Stromal cell of bone marrow (primary cell): ENCODE measurements around the gene SUN2.
A peak's percentile ranks its signal among the peaks of the same experiment; 100 is the strongest.

Experiments used
- DNase-seq: peaks from one replicate; pipeline ENCODE4 v3.0.0-alpha.2; 2012; ENCODE audit warnings: low read depth

Gene SUN2

GRCh38 chr22:38715852-38716251 lies 39.9 kb downstream of the SUN2 start:
- no peak for DNase-seq

GRCh38 chr22:38715176-38715764 lies 40.5 kb downstream of the SUN2 start:
- no peak for DNase-seq

- no peak for DNase-seq
Observed at GRCh38 chr22:38713921-38714320, 41.9 kb downstream of the SUN2 start.

GRCh38 chr22:38712486-38713207 lies 43.2 kb downstream of the SUN2 start:
- DNase-seq: no peak

- no peak for DNase-seq
Observed at GRCh38 chr22:38710866-38711265, 44.9 kb downstream of the SUN2 start.

- no peak for DNase-seq
Observed at GRCh38 chr22:38710351-38710750, 45.4 kb downstream of the SUN2 start.

- DNase-seq: no peak
Observed at GRCh38 chr22:38709306-38709705, 46.5 kb downstream of the SUN2 start.

GRCh38 chr22:38707984-38708383 lies 47.8 kb downstream of the SUN2 start:
- DNase-seq: no peak

- DNase-seq: no peak
Observed at GRCh38 chr22:38707346-38707745, 48.5 kb downstream of the SUN2 start.

- DNase-seq: no peak
Observed at GRCh38 chr22:38706901-38707195, 49.0 kb downstream of the SUN2 start.

GRCh38 chr22:38706101-38706900 lies 49.5 kb downstream of the SUN2 start:
- no peak for DNase-seq

GRCh38 chr22:38705235-38706100 lies 50.3 kb downstream of the SUN2 start, which contains the start of gene GTPBP1:
TSS of gene GTPBP1 (plus strand) at chr22:38705944. CDS start at chr22:38705956, 12 bp downstream.
- DNase-seq: peak; percentile 100

- DNase-seq: no peak
Observed at GRCh38 chr22:38704654-38705234, 51.1 kb downstream of the SUN2 start.

GRCh38 chr22:38700789-38701628 lies 54.8 kb downstream of the SUN2 start, which contains the start of gene JOSD1:
TSS of gene JOSD1 (minus strand) at chr22:38700943. CDS start at chr22:38699987, 956 bp downstream.
- peak; percentile 86 for DNase-seq

- no peak for DNase-seq
Observed at GRCh38 chr22:38700270-38700788, 55.5 kb downstream of the SUN2 start.

GRCh38 chr22:38699784-38700183 lies 56.0 kb downstream of the SUN2 start:
- DNase-seq: no peak

GRCh38 chr22:38699143-38699542 lies 56.7 kb downstream of the SUN2 start:
- no peak for DNase-seq

GRCh38 chr22:38698407-38699094 lies 57.2 kb downstream of the SUN2 start:
- DNase-seq: no peak

- no peak for DNase-seq
Observed at GRCh38 chr22:38697425-38698089, 58.2 kb downstream of the SUN2 start.
